Measurements from ENCODE around the gene USHBP1. TPM values are rescaled to one million over a fixed set of nuclear protein-coding genes. Genes with fewer than 3 reads are reported as not detected.
A peak's percentile ranks its signal among the peaks of the same experiment; 100 is the strongest.

The USHBP1 gene
- total and polyA plus RNA-seq, 2 of the 13 experiments (the other 11 are each of a cell fraction or from before 2014, with no cell fraction given), result 0.15 to 1.5 TPM

GRCh38 chr19:17244618-17245534 is 19.7 kb downstream of the USHBP1 start (continued):
- TF ChIP-seq BORCS8-MEF2B (CRISPR knock-in tag; IDR thresholded peaks at IDR 0.05) (peak; percentile 46; the same call in 1 of the 2 replicates), ARID4A (CRISPR knock-in tag; IDR thresholded peaks at IDR 0.05; ENCODE audit: borderline replicate concordance) (peak; percentile 31), ZNF691 (CRISPR knock-in tag; IDR thresholded peaks at IDR 0.05; ENCODE audit: borderline replicate concordance, low read depth) (0 out of 2 replicates have a peak, but pooled peaks have one; percentile 3), MAZ (IDR thresholded peaks at IDR 0.05; ENCODE audit: borderline replicate concordance, low read depth, low read length) (no peak), MAZ (CRISPR knock-in tag; IDR thresholded peaks at IDR 0.05; ENCODE audit: low read depth) (0 out of 2 replicates have a peak, but pooled peaks have one; percentile 13), ZNF574 (CRISPR knock-in tag; IDR thresholded peaks at IDR 0.05) (0 out of 2 replicates have a peak, but pooled peaks have one; percentile 6), ZNF101 (CRISPR knock-in tag; IDR thresholded peaks at IDR 0.05; ENCODE audit: borderline replicate concordance, low read depth) (0 out of 2 replicates have a peak, but pooled peaks have one; percentile 60), TAF1 (CRISPR knock-in tag; IDR thresholded peaks at IDR 0.05) (peak; percentile 23; the same call in 1 of the 2 replicates), RAD21 (CRISPR knock-in tag; IDR thresholded peaks at IDR 0.05) (peak; percentile 19; the same call in 1 of the 2 replicates), ESRRA (CRISPR knock-in tag; IDR thresholded peaks at IDR 0.05; ENCODE audit: low read depth) (peak; percentile 72), WIZ (CRISPR knock-in tag; IDR thresholded peaks at IDR 0.05) (0 out of 2 replicates have a peak, but pooled peaks have one; percentile 49), AGO2 (optimal IDR thresholded peaks at IDR 0.05; ENCODE audit: low read depth, low read length) (peak; percentile 88), MAFK (conservative IDR thresholded peaks at IDR 0.05 in 1 of 2, IDR thresholded peaks at IDR 0.05 in 1 of 2; ENCODE audit: low read length in 2 of 2) (no peak), MYNN (CRISPR knock-in tag; IDR thresholded peaks at IDR 0.05; ENCODE audit: low read depth) (no peak), GLMP (CRISPR knock-in tag; IDR thresholded peaks at IDR 0.05; ENCODE audit: borderline replicate concordance) (0 out of 2 replicates have a peak, but pooled peaks have one; percentile 55), TFAP4 (IDR thresholded peaks at IDR 0.05; ENCODE audit: borderline replicate concordance, low read depth) (0 out of 2 replicates have a peak, but pooled peaks have one; percentile 3)

All from HepG2 (cell line).